WTC11 (cell line): ENCODE results near the gene USP10.

Experiments
- CREB1 ChIP-seq: sonication (generic); formaldehyde crosslinking; IDR thresholded peaks from 2 replicates; pipeline ENCODE4 v1.8.0; 2023; ENCODE audit warnings: mild to moderate bottlenecking, missing genetic modification reagents
- ELF4 ChIP-seq: sonication (generic); formaldehyde crosslinking; IDR thresholded peaks from 2 replicates; pipeline ENCODE4 v1.8.1; 2022; ENCODE audit warnings: low read depth, mild to moderate bottlenecking, moderate library complexity, missing genetic modification reagents
- JAZF1 ChIP-seq: fragments of 250-450 bp; sonication (Bioruptor Pico); IDR thresholded peaks from 2 replicates; pipeline ENCODE4 v1.9.0; 2021; ENCODE audit warnings: moderate library complexity, mild to moderate bottlenecking, inconsistent platforms
- NFYB ChIP-seq: sonication (generic); formaldehyde crosslinking; conservative IDR thresholded peaks from 2 replicates; pipeline ENCODE4 v1.8.0; 2022; ENCODE audit warnings: low read depth, missing genetic modification reagents
- ZNF121 ChIP-seq: sonication (generic); formaldehyde crosslinking; IDR thresholded peaks from 2 replicates; pipeline ENCODE4 v1.8.0; 2023; ENCODE audit warnings: missing genetic modification reagents
- TF ChIP-seq, protein P1 (sequence below): fragments of 200-600 bp; IDR thresholded peaks from 2 replicates; pipeline ENCODE4 v1.8.0; 2022; ENCODE audit warnings: antibody characterized with exemption
- TF ChIP-seq, protein P2 (sequence below): sonication (generic); formaldehyde crosslinking; IDR thresholded peaks from 2 replicates; pipeline ENCODE4 v1.8.0; 2023; ENCODE audit warnings: missing genetic modification reagents, mild to moderate bottlenecking, borderline replicate concordance
- TF ChIP-seq, protein P3 (sequence below): sonication (generic); formaldehyde crosslinking; IDR thresholded peaks from 2 replicates; pipeline ENCODE4 v1.8.0; 2022; ENCODE audit warnings: mild to moderate bottlenecking, missing genetic modification reagents
- TF ChIP-seq, protein P4 (sequence below): sonication (generic); formaldehyde crosslinking; IDR thresholded peaks from 2 replicates; pipeline ENCODE4 v1.8.0; 2022; ENCODE audit warnings: mild to moderate bottlenecking, missing genetic modification reagents
- TF ChIP-seq, protein P5 (sequence below): sonication (generic); formaldehyde crosslinking; IDR thresholded peaks from 2 replicates; pipeline ENCODE4 v1.8.1; 2022; ENCODE audit warnings: mild to moderate bottlenecking, moderate library complexity, missing genetic modification reagents
- TF ChIP-seq, protein P6 (sequence below): sonication (generic); formaldehyde crosslinking; IDR thresholded peaks from 2 replicates; pipeline ENCODE4 v1.8.1; 2022; ENCODE audit warnings: mild to moderate bottlenecking, missing genetic modification reagents, moderate library complexity, borderline replicate concordance
- TF ChIP-seq, protein P7 (sequence below): sonication (generic); formaldehyde crosslinking; IDR thresholded peaks from 2 replicates; pipeline ENCODE4 v1.8.1; 2023; ENCODE audit warnings: mild to moderate bottlenecking, missing genetic modification reagents

DNA sequence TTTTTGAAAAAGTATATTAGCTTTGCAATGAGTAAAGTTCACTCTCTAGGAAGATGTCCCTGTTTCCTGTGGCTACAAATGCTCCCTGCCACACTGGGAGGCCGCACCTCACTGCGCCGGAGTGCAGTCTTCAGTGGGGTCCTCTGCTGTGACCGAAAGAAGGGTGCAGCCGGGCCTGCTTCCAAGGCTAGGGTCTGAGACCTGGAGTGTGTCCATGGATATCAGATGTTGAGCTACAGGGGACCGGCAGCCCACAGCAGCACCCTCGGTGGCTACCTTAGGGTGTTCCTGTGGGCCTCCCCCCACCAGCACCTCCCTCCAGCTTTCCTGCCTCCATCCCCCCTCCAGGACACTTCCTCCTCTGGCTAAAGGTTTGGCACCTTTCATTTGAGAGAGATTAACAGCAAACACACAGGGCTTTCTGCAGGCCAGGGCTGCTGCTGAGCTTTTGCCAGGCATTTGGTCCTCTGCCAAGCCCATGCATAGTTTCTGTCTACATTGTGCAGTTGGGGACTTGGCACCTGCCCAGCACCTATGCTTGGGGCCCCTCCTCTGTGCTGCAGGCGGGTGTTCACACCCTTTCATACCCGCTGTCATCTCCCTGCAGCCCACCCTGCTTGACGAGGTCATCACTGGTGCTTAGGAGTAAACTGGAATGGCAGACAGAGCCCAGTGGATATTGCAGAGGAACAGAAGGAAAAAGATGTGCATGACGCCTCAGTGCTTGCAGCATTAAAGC, 86.2 kb downstream of the USP10 start:
- TF ChIP-seq NFYB (CRISPR knock-in tag) (no peak), JAZF1 (CRISPR knock-in tag) (no peak), CREB1 (CRISPR knock-in tag) (no peak), ELF4 (CRISPR knock-in tag) (no peak), ZNF121 (CRISPR knock-in tag) (no peak)
- TF ChIP-seq, protein P1, sequence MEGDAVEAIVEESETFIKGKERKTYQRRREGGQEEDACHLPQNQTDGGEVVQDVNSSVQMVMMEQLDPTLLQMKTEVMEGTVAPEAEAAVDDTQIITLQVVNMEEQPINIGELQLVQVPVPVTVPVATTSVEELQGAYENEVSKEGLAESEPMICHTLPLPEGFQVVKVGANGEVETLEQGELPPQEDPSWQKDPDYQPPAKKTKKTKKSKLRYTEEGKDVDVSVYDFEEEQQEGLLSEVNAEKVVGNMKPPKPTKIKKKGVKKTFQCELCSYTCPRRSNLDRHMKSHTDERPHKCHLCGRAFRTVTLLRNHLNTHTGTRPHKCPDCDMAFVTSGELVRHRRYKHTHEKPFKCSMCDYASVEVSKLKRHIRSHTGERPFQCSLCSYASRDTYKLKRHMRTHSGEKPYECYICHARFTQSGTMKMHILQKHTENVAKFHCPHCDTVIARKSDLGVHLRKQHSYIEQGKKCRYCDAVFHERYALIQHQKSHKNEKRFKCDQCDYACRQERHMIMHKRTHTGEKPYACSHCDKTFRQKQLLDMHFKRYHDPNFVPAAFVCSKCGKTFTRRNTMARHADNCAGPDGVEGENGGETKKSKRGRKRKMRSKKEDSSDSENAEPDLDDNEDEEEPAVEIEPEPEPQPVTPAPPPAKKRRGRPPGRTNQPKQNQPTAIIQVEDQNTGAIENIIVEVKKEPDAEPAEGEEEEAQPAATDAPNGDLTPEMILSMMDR, result no peak
- TF ChIP-seq, protein P2, sequence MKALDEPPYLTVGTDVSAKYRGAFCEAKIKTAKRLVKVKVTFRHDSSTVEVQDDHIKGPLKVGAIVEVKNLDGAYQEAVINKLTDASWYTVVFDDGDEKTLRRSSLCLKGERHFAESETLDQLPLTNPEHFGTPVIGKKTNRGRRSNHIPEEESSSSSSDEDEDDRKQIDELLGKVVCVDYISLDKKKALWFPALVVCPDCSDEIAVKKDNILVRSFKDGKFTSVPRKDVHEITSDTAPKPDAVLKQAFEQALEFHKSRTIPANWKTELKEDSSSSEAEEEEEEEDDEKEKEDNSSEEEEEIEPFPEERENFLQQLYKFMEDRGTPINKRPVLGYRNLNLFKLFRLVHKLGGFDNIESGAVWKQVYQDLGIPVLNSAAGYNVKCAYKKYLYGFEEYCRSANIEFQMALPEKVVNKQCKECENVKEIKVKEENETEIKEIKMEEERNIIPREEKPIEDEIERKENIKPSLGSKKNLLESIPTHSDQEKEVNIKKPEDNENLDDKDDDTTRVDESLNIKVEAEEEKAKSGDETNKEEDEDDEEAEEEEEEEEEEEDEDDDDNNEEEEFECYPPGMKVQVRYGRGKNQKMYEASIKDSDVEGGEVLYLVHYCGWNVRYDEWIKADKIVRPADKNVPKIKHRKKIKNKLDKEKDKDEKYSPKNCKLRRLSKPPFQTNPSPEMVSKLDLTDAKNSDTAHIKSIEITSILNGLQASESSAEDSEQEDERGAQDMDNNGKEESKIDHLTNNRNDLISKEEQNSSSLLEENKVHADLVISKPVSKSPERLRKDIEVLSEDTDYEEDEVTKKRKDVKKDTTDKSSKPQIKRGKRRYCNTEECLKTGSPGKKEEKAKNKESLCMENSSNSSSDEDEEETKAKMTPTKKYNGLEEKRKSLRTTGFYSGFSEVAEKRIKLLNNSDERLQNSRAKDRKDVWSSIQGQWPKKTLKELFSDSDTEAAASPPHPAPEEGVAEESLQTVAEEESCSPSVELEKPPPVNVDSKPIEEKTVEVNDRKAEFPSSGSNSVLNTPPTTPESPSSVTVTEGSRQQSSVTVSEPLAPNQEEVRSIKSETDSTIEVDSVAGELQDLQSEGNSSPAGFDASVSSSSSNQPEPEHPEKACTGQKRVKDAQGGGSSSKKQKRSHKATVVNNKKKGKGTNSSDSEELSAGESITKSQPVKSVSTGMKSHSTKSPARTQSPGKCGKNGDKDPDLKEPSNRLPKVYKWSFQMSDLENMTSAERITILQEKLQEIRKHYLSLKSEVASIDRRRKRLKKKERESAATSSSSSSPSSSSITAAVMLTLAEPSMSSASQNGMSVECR (CRISPR knock-in tag), result no peak
- TF ChIP-seq, protein P3, sequence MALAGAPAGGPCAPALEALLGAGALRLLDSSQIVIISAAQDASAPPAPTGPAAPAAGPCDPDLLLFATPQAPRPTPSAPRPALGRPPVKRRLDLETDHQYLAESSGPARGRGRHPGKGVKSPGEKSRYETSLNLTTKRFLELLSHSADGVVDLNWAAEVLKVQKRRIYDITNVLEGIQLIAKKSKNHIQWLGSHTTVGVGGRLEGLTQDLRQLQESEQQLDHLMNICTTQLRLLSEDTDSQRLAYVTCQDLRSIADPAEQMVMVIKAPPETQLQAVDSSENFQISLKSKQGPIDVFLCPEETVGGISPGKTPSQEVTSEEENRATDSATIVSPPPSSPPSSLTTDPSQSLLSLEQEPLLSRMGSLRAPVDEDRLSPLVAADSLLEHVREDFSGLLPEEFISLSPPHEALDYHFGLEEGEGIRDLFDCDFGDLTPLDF (CRISPR knock-in tag), result no peak
- TF ChIP-seq, protein P4, sequence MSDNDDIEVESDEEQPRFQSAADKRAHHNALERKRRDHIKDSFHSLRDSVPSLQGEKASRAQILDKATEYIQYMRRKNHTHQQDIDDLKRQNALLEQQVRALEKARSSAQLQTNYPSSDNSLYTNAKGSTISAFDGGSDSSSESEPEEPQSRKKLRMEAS, result no peak
- TF ChIP-seq, protein P5, sequence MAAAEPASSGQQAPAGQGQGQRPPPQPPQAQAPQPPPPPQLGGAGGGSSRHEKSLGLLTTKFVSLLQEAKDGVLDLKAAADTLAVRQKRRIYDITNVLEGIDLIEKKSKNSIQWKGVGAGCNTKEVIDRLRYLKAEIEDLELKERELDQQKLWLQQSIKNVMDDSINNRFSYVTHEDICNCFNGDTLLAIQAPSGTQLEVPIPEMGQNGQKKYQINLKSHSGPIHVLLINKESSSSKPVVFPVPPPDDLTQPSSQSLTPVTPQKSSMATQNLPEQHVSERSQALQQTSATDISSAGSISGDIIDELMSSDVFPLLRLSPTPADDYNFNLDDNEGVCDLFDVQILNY (CRISPR knock-in tag), result no peak
- TF ChIP-seq, protein P6, sequence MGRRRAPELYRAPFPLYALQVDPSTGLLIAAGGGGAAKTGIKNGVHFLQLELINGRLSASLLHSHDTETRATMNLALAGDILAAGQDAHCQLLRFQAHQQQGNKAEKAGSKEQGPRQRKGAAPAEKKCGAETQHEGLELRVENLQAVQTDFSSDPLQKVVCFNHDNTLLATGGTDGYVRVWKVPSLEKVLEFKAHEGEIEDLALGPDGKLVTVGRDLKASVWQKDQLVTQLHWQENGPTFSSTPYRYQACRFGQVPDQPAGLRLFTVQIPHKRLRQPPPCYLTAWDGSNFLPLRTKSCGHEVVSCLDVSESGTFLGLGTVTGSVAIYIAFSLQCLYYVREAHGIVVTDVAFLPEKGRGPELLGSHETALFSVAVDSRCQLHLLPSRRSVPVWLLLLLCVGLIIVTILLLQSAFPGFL, result no peak
- TF ChIP-seq, protein P7, sequence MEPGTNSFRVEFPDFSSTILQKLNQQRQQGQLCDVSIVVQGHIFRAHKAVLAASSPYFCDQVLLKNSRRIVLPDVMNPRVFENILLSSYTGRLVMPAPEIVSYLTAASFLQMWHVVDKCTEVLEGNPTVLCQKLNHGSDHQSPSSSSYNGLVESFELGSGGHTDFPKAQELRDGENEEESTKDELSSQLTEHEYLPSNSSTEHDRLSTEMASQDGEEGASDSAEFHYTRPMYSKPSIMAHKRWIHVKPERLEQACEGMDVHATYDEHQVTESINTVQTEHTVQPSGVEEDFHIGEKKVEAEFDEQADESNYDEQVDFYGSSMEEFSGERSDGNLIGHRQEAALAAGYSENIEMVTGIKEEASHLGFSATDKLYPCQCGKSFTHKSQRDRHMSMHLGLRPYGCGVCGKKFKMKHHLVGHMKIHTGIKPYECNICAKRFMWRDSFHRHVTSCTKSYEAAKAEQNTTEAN (CRISPR knock-in tag), result no peak
